H9 (cell line): ENCODE results near the gene TYW5. TPM values are rescaled to one million over a fixed set of nuclear protein-coding genes. Genes with fewer than 3 reads are reported as not detected.

Experiments used
- DNase-seq: peaks from one replicate; pipeline ENCODE4 v3.0.0-alpha.2; 2017
- H2AFZ ChIP-seq: one replicate; pipeline ENCODE4 v1.6.1; 2013; ENCODE audit warnings: mild to moderate bottlenecking, low read length, control low read depth, moderate library complexity
- H2AK5ac ChIP-seq: 2 replicates; pipeline ENCODE4 v1.6.1; 2013; ENCODE audit warnings: low read length, control low read depth, mixed read lengths; ENCODE audit not compliant: insufficient read length
- H2BK120ac ChIP-seq: one replicate; pipeline ENCODE4 v1.6.1; 2013; ENCODE audit warnings: low read depth, mild to moderate bottlenecking, low read length, control low read depth, inconsistent platforms; ENCODE audit not compliant: poor library complexity, severe bottlenecking
- H2BK12ac ChIP-seq: 2 replicates; pipeline ENCODE4 v1.6.1; 2013; ENCODE audit warnings: low read length, control low read depth, mixed read lengths, low read depth; ENCODE audit not compliant: insufficient read length
- H2BK15ac ChIP-seq: 2 replicates; pipeline ENCODE4 v1.6.1; 2013; ENCODE audit warnings: low read depth, low read length, control low read depth
- H2BK20ac ChIP-seq: one replicate; pipeline ENCODE4 v1.6.1; 2013; ENCODE audit warnings: low read depth, mild to moderate bottlenecking, low read length, control low read depth, inconsistent platforms; ENCODE audit not compliant: poor library complexity, severe bottlenecking
- H2BK5ac ChIP-seq: 2 replicates; pipeline ENCODE4 v1.6.1; 2013; ENCODE audit warnings: low read length, control low read depth, mixed read lengths; ENCODE audit not compliant: insufficient read length
- H3K14ac ChIP-seq: 2 replicates; pipeline ENCODE4 v1.6.1; 2013; ENCODE audit warnings: low read length, control low read depth; ENCODE audit not compliant: insufficient read depth
- H3K18ac ChIP-seq: 2 replicates; pipeline ENCODE4 v1.6.1; 2013; ENCODE audit warnings: low read depth, mild to moderate bottlenecking, mixed read lengths, low read length, control low read depth; ENCODE audit not compliant: insufficient read length
- H3K23ac ChIP-seq: 2 replicates; pipeline ENCODE4 v1.6.1; 2013; ENCODE audit warnings: low read length, control low read depth, mixed read lengths, low read depth; ENCODE audit not compliant: insufficient read length
- H3K23me2 ChIP-seq: 2 replicates; pipeline ENCODE4 v1.6.1; 2013; ENCODE audit warnings: low read depth, mild to moderate bottlenecking, mixed read lengths, low read length, control low read depth; ENCODE audit not compliant: insufficient read length, poor library complexity, severe bottlenecking
- H3K27ac ChIP-seq: 2 replicates; pipeline ENCODE4 v1.5.1; 2013; ENCODE audit warnings: low read length, control low read depth, mixed read lengths, low read depth; ENCODE audit not compliant: insufficient read length
- H3K27me3 ChIP-seq: 2 replicates; pipeline ENCODE4 v1.6.1; 2013; ENCODE audit warnings: low read length, control low read depth, inconsistent platforms; ENCODE audit not compliant: insufficient read depth
- H3K4ac ChIP-seq: 2 replicates; pipeline ENCODE4 v1.6.1; 2013; ENCODE audit warnings: low read depth, mild to moderate bottlenecking, control low read depth, inconsistent platforms, low read length, moderate library complexity
- H3K4me1 ChIP-seq: 2 replicates; pipeline ENCODE4 v1.6.1; 2013; ENCODE audit warnings: low read length, control low read depth, inconsistent platforms; ENCODE audit not compliant: insufficient read depth
- H3K4me2 ChIP-seq: 2 replicates; pipeline ENCODE4 v1.6.1; 2013; ENCODE audit warnings: low read length, control low read depth, mixed read lengths; ENCODE audit not compliant: insufficient read length, insufficient read depth
- H3K56ac ChIP-seq: 2 replicates; pipeline ENCODE4 v1.6.1; 2013; ENCODE audit warnings: low read depth, mild to moderate bottlenecking, mixed read lengths, low read length, control low read depth; ENCODE audit not compliant: insufficient read length
- H3K79me1 ChIP-seq: 2 replicates; pipeline ENCODE4 v1.6.1; 2013; ENCODE audit warnings: low read depth, mild to moderate bottlenecking, moderate library complexity, low read length, control low read depth, inconsistent platforms; ENCODE audit not compliant: insufficient read depth, poor library complexity, severe bottlenecking
- H3K79me2 ChIP-seq: 2 replicates; pipeline ENCODE4 v1.6.1; 2013; ENCODE audit warnings: low read length, control low read depth, inconsistent platforms; ENCODE audit not compliant: insufficient read depth
- H3K9ac ChIP-seq: 2 replicates; pipeline ENCODE4 v1.6.1; 2013; ENCODE audit warnings: low read length, control low read depth, mixed read lengths; ENCODE audit not compliant: insufficient read length; ENCODE audit errors: extremely low read depth
- H3K9me3 ChIP-seq: one replicate; pipeline ENCODE4 v1.6.1; 2013; ENCODE audit warnings: low read depth, low read length, inconsistent platforms; ENCODE audit not compliant: control insufficient read depth
- H3T11ph ChIP-seq: one replicate; pipeline ENCODE4 v1.6.1; 2013; ENCODE audit warnings: mild to moderate bottlenecking, low read length, control low read depth, inconsistent platforms
- H4K20me1 ChIP-seq: one replicate; pipeline ENCODE4 v1.6.1; 2013; ENCODE audit not compliant: control insufficient read depth, insufficient read length, insufficient read depth
- H4K5ac ChIP-seq: 2 replicates; pipeline ENCODE4 v1.6.1; 2013; ENCODE audit warnings: low read depth, mild to moderate bottlenecking, mixed read lengths, low read length, control low read depth; ENCODE audit not compliant: insufficient read length
- H4K8ac ChIP-seq: replicated peaks from 2 replicates; pipeline ENCODE4 v1.6.1; 2013; ENCODE audit warnings: low read length, control low read depth, mixed read lengths, low read depth; ENCODE audit not compliant: insufficient read length
- H4K91ac ChIP-seq: 2 replicates; pipeline ENCODE4 v1.6.1; 2013; ENCODE audit warnings: low read depth, mild to moderate bottlenecking, moderate library complexity, mixed read lengths, low read length, control low read depth; ENCODE audit not compliant: insufficient read length
- H3K27ac Mint-ChIP-seq, 3 experiments: 2 replicates in 2 of 3; 3 replicates in 1 of 3; pipeline ENCODE4 v1.8.0; 2020 to 2021; ENCODE audit warnings: mixed read lengths in 3 of 3, mild to moderate bottlenecking in 1 of 3, moderate library complexity in 1 of 3
- H3K27me3 Mint-ChIP-seq: 2 replicates; pipeline ENCODE4 v1.8.0; 2021; ENCODE audit warnings: low read depth, mild to moderate bottlenecking, moderate library complexity, mixed read lengths
- H3K36me3 Mint-ChIP-seq, 3 experiments: 2 replicates in 2 of 3; 3 replicates in 1 of 3; pipeline ENCODE4 v1.8.0; 2020 to 2021; ENCODE audit warnings: low read depth in 3 of 3, mixed read lengths in 3 of 3; ENCODE audit not compliant: insufficient read depth in 1 of 3
- H3K4me1 Mint-ChIP-seq, 2 experiments: 2 replicates each; pipeline ENCODE4 v1.8.0; 2020; ENCODE audit warnings: mixed read lengths in 2 of 2
- H3K4me3 Mint-ChIP-seq, 2 experiments: 2 replicates in 1 of 2; 3 replicates in 1 of 2; pipeline ENCODE4 v1.8.0; 2020 to 2021; ENCODE audit warnings: mild to moderate bottlenecking in 2 of 2, mixed read lengths in 2 of 2, moderate library complexity in 1 of 2
- H3K9me3 Mint-ChIP-seq, 2 experiments: 2 replicates in 1 of 2; 3 replicates in 1 of 2; pipeline ENCODE4 v1.8.0; 2020; ENCODE audit warnings: mild to moderate bottlenecking in 2 of 2, mixed read lengths in 2 of 2, moderate library complexity in 1 of 2
- WGBS: extraction: QIAGEN DNeasy Blood & Tissue Kit; methylation state at CpG from one replicate; pipeline ENCODE4 v1.1.7; 2013; ENCODE audit warnings: missing lambda C conversion rate, low lambda C conversion rate, mixed read lengths; ENCODE audit not compliant: insufficient read length; ENCODE audit errors: extremely low coverage; 5-methylcytosine and 5-hydroxymethylcytosine counted together
- total RNA-seq: library from RNA; stranded (reverse); gene quantifications from 2 replicates; pipeline ENCODE4 v1.2.1, GENCODE V29; 2021
- TF ChIP-seq, protein P1 (sequence below): fragments of 200-600 bp; sonication (generic); conservative IDR thresholded peaks from 3 replicates; pipeline ENCODE4 v1.8.0; 2021; ENCODE audit warnings: antibody characterized with exemption, mild to moderate bottlenecking

Gene TYW5
- total RNA-seq, 1 experiment from 2014 or later, result 17.7 TPM

DNA sequence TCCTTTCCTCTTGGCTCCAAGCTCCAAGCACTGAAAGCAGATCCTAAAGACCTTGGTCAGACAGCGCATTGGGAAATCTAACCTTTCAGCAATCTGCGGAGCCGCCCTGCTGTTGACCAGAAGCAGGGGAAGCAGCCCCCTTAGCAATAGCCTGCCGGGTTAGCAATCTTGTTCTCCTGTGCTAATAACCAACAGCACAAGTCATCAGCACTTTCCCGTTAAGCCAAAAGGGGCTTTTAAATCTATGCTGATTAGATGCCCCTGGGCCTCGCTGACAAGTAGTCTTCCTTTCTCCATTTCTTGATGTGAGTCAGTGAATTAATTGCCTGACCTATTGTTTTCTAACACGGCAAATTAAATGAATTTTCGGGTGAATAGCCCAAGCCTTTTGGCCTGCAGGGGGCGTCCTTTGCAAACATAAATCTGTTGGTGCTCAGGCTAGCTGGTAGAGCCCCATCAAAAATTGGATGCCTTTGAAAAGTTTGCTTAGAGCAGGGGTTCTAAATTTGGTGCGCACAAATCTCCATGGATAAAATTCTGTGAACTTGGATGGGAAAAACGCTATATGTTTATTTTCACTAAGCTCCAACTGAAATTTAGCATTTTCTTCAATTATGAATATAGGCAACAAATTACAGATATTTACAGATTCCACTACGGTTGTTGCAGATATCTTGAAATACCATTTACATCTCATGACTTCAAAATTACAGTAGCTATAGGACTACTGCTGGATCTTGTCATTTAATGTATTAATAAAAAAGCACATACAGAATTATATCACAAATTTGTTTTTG lies 24.7 kb upstream of the TYW5 start:
- Histone ChIP-seq H2BK20ac (no peak overlapping the region), H3K27ac (no peak overlapping the region), H2BK120ac (no peak overlapping the region), H4K20me1 (no peaks in the 10 kb centered on the region), H3K79me2 (no peaks in the 10 kb centered on the region), H3K14ac (no peak overlapping the region), H2BK15ac (no peak overlapping the region), H3K4ac (no peak overlapping the region), H3K18ac (no peak overlapping the region), H3K56ac (no peak overlapping the region), H3K27me3 (no peaks in the 10 kb centered on the region), H4K91ac (no peak overlapping the region), H2BK5ac (no peak overlapping the region), H3T11ph (no peak overlapping the region), H3K23me2 (peaks cover 4% of the 10 kb centered on the region), H2AK5ac (no peak overlapping the region), H2BK12ac (no peak overlapping the region), H3K79me1 (no peaks in the 10 kb centered on the region), H4K5ac (no peak overlapping the region), H4K8ac (no peak overlapping the region), H3K9me3 (no peaks in the 10 kb centered on the region), H3K4me2 (peak overlapping the region; percentile 55), H3K23ac (no peak overlapping the region), H2AFZ (peak overlapping the region; percentile 97), H3K9ac (no peak overlapping the region), H3K4me1 (peaks cover 3% of the 10 kb centered on the region)
- no CpG with 5 or more reads among the region's 12 CpGs for WGBS
- H3K27ac Mint-ChIP-seq, result peak overlapping the region in 2 of 3 experiments; percentile 73 to 94; a peak in 3 of 7 replicates
- H3K9me3 Mint-ChIP-seq, result no peaks in the 10 kb centered on the region; a peak in 1 of 5 replicates
- H3K4me1 Mint-ChIP-seq, result peaks cover 26 to 34% of the 10 kb centered on the region in 2 experiments
- peak overlapping the region; percentile 43 to 62; a peak in 3 of 5 replicates for H3K4me3 Mint-ChIP-seq
- peak; percentile 81 for DNase-seq
- H3K36me3 Mint-ChIP-seq, result no peaks in the 10 kb centered on the region
- H3K27me3 Mint-ChIP-seq, result no peaks in the 10 kb centered on the region
- TF ChIP-seq, protein P1, sequence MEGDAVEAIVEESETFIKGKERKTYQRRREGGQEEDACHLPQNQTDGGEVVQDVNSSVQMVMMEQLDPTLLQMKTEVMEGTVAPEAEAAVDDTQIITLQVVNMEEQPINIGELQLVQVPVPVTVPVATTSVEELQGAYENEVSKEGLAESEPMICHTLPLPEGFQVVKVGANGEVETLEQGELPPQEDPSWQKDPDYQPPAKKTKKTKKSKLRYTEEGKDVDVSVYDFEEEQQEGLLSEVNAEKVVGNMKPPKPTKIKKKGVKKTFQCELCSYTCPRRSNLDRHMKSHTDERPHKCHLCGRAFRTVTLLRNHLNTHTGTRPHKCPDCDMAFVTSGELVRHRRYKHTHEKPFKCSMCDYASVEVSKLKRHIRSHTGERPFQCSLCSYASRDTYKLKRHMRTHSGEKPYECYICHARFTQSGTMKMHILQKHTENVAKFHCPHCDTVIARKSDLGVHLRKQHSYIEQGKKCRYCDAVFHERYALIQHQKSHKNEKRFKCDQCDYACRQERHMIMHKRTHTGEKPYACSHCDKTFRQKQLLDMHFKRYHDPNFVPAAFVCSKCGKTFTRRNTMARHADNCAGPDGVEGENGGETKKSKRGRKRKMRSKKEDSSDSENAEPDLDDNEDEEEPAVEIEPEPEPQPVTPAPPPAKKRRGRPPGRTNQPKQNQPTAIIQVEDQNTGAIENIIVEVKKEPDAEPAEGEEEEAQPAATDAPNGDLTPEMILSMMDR, result peak; percentile 94
